T-helper 22 cell (primary cell): ENCODE measurements around the gene KCNJ6.

Source experiments
- DNase-seq: peaks from one replicate; pipeline ENCODE4 v3.0.0-alpha.2; 2020; ENCODE audit warnings: low read depth

KCNJ6 gene

DNA sequence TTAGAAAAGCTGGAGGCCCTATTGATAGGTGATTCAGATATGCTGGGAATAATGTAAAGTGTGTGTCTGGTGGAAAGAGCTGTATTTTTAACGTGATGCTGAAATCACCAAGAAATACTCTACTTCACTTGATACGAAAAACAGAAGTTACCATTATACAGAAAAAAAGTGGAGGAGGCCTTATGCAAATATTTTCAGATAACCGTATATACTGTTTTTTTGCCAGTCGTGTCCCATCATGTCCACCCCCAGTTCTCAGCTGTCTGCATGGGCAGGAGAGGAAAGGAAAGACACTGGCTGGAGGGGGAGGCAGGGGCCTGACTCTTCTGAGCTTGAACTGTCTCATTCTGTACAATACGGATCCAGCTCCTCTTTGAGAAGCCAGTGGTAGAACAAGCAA, 51.1 kb downstream of the KCNJ6 start:
- DNase-seq, result no peak

DNA sequence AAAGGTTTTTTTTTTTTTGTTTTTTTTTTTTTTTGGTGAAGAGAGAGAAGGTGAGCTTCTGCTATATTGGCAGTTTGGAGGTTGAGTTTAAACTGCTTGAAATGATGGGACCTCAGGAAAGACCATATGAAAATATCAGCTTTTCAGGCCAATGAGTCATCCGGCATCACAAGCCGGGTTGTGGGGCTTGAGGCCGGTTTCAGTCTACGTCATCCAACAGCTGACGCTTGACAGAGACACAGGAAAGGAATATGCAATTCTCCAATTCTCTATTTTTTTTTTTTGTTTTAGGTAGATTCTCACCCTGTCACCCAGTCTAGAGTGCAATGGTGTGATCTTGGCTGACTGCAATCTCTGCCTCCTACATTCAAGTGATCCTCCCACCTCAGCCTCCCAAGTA, 52.4 kb downstream of the KCNJ6 start:
- no peak for DNase-seq

DNA sequence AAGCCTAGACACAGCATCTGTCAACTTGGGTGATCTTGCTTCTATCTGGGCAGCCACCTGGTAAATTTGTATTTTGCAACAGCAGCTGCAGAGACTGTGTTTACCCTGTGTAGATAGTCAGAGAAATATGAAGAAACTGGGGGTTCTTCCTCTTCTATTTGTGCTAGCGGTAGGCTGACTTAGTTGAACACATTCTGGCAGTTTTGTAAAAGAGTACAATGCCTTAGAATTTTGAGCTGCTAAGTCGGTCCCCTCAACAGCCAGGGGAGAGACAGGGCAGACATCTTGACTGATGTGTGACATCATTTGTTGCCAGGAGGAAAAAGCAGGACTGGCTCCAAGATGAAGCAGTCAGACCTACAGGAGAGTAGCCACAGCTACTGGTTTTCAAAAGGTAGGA, 53.7 kb downstream of the KCNJ6 start:
- DNase-seq, result no peak

DNA sequence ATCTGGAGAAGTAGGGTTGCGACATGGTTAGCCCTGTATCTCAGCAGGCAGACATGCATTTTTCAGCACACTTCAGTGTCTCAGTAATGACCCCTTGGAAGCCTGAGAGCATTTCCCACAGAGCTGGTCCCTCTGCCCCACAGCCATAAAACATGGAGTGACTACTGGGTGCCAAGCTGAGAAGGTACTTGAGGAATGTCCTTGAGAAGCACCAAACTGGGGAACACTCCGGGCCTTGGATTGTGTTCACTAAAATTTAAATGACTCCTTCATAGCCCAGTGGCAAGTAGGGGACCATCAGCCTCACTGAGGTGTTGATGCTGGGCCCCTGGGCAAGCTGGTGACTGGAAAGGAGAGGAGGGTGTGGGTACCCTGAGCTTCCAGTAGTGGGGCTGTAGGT, 54.7 kb downstream of the KCNJ6 start:
- DNase-seq, result no peak

DNA sequence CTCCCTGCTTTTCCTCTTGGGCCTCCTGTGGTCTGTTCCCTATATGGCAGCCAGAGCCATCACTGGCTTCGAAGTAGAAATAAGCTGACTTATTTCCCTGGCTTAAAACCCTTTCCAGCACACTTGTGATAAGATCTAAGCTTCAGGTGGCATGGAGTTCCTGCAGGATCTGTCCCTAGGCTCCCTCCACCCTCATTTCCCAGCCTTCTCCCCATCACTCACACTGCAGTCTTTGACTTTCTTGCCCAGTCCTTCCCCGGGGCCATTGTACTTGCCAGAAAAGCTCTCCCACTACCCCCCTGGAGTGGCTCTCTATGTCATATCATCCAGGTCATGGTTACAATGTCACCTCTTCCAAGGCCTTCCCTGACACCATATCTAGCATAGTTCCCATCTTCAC, 55.8 kb downstream of the KCNJ6 start:
- no peak for DNase-seq

DNA sequence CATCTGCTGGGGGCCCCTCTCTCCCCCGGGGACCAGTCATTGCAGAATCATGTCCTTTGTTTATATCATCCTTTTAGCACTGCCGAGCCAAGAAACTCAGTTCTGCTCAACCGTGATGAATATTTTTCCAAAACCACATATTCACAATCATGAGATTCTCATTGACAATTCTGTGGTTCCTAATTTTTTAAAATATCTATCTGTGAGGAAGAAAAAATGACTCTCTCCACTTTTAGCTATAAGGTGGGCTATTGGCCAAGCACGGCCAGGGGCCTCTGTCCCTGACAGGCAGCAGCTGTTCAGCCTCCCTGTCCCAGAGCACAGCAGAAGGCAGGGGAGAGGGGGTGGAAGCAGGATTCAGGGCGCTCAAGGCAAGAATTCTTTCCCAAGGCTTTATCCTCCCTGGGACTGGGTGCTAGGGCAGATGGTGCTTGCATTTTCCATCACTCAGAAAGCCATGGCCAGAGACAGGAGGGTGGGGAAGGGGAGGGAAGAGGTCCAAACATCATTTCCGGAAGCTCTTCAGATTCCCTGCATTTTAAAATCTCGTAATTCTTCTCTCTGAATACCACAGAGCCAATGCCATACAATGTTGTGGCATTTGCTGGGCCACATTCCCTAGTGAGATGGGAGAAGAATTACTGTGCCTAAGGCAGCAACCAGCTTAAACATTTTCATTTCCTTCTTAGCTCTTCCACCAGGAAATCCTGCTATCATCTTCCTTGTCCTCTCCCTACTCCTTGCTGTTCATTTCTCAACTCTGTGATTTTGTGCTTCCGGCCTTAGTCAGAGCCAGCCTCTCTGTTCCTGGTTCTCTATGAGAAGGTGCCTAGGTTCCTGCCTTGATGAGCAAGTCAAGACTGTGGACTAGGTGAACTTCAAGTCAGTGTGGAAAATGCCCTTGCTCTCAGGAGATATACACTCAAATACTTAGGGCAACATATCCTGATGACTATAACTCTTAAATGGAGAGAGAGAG, 60.3 kb downstream of the KCNJ6 start:
- DNase-seq, result no peak

DNA sequence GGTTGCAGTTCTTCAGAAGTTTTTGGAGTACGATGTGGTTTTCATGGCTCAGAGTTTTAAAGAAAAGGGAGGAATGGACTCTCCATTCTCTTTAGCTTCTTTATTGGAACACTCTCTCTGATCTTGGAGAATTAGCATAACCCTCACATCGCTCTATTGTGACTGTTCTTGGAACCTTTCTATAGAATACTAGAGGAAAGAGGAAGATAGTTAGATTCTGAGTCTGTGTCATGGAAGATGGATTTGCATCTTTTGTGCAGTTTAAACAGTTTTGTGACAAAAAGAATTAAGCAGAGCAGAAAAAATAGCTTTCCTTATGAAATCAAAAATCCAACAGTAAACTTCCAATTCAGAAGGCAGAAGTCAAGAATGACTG, 61.0 kb downstream of the KCNJ6 start:
- DNase-seq, result no peak

DNA sequence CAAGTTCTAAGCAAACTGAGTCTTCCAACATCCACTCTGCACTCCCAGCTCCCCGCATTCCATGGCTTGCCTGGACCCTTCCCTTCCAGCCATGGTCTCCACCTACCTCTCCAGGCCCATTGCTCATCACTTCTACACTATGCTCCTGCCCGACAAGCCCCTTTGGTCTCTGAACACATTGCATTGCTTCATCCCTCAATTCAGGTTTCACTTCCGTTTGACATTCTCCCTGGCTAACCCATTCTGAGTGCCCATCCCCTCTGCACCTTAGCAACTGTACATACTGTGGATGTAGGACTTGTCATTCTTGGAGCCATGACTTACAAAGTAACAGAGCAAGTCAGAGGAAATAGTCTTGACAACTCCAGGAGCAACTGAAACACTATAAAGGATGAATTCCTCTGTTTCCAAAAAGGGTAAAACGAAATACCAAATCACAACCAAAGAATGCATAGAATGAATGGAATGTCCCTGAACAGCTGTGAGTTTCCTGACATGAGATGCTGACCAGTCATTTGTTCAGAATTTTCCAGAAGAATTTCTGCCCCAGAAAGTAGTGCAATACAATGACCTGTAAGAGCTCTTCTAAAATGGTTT, 66.7 kb downstream of the KCNJ6 start:
- no peak for DNase-seq

DNA sequence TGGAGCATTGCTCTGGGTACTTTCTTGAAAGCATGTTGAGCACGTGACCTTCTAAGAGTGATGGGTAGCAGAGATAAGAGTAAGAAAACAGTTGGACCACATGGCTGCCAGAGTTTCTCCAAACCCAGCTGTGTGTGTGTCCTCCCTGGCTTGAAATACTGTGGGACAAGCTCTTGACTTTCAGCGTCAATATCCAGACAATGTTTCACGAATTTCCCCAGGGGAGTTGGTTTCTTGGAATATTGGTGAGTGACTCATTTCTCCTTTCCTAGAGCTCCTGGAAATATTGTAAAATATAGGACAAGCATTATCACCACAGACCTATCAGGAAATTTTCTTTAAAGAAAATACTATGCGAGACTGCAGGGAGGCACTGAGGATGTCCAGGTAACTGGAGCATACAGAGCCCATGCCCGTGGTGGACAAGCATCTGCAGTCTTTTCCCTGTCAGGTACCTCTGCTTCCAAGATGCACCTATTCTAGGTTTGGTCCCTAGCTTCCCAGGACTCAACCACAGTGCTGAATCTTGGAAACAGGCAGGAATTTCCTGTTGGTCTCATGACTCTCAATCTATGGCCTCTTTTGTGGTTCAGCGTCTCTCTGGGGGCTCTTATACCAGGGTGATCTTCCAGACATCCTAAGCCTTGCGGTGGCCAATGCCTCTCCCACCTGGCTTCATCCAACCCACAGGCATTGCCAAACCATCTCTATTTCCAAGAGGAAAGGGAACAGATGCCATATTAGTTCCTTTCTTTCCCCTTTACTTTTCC, 67.4 kb downstream of the KCNJ6 start:
- DNase-seq, result no peak

DNA sequence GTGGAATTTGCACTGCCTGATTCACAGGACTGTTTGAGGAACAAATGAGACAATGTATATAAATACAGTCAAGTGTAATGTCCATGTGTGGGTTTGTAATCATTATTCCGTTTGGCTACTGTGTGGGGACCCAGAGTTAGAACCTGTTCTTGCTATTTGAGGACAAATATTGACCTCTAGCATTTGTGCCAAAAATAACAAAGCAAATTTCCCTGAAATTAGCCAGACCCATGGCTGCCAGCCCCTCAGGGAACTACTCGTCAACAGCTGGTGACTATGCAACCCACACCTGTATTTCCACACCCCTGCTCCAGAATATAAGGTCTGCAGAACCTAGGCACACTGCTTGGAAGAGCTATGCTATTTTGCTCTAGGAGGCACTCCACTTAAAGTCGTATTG, 70.7 kb downstream of the KCNJ6 start:
- DNase-seq, result no peak

DNA sequence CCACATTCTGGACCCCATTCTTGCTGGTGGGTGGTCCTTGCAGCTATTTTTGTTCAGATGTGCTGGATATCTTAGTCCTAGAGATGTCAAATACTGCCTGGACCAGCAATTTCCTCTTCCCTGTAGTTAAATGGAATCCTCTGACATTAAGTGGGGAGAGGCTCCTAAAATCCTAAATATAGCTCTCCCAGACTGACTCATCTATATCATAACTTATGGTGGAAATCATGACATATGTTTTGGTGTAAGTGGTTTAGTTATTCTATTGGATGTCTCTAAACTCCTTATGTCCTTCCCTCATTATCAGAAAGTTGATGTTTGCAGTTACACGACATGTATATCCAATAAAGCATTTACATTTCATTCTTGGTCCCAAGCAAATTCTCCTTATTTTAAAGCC, 73.1 kb downstream of the KCNJ6 start:
- DNase-seq, result no peak

DNA sequence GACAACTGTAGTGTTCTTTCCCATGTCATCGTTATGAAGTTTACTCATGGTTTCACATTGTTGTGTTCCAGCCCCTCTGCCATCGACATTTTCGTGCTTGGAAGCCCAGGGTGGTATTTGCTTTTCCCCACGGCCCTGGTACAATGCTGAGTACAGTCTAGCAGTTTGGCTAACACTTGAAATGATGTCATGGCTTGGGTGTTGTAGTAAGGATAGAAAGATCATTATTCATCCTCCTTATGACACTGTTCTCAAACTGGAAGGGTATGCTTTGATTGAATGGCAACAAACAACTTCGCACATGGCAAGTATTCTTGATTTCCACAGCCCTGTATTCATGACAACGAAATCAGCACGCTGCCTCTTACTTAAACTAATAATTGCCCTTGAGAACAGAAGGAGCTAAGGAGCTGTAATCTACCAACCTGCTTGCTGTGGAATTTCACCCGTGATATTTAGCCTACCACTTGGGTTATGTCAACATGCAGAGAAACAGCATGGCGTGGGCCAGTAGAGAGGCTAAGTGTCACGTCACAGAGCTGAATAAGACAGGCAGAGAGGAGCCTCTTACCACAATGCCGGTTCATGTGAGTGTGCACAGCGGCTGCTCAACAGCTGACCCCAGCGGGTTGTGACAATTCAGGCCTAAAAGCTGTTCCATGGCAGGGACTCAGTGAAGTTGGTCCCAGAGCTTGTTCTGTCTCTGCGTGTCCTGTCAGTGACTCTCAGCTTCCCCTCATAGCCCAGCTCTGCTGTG, 73.9 kb downstream of the KCNJ6 start:
- DNase-seq, result no peak

DNA sequence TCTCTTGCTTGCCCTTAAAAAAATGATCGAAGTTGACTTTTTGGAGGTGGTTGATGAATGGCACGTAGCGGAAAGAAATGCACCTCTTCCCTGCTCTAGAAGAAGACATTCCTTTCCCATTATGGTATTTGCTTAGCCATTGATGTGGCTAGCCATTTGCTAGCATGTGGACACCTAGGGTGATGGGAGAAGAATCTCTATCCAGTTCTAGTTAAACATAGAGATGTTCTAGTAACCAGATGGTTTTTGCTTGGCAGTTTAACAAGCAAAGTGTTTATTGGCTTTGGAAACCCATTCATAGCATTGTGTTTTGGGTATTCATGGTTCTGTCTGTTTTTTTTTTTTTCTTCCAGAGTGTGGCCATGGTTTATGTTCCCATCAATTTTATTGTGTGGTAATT, 78.9 kb downstream of the KCNJ6 start:
- DNase-seq, result no peak

DNA sequence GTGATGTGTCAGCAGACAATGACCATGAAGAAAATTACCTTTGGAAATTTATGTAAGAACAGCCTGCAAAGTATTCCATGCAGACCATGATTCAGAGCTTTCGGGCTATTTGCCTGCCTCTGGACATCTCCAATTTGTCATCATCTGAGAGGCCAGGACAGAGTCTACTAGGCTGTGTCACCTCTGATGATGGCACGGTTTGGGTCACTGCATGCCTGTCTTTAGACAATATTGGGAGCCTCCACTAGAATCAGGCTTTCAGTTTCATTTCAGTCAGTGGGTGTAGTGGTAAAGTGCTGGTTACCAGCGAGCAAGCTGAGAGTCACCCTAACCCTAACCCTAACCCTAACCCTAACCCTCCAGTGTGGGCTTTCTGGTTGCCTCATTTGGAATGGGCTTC, 80.8 kb downstream of the KCNJ6 start:
- no peak for DNase-seq

DNA sequence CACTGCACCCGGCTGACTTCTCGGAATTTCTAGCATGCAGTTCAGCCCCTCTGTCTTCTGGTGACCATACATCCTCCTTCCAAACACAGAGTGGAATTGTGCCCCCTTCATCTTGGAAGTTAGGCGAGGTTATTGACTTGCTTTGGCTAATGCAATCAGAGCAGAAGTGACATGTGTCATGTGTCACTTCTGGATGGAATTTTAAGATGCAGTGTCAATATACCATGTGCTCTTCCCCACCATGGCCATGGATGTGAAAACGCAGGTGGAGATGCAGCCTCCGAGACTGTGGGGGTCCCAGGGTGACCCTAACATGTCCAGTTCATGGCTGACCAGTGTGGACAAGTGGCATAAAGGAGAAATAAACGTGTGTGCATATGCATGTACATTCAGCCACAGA, 83.0 kb downstream of the KCNJ6 start:
- no peak for DNase-seq

DNA sequence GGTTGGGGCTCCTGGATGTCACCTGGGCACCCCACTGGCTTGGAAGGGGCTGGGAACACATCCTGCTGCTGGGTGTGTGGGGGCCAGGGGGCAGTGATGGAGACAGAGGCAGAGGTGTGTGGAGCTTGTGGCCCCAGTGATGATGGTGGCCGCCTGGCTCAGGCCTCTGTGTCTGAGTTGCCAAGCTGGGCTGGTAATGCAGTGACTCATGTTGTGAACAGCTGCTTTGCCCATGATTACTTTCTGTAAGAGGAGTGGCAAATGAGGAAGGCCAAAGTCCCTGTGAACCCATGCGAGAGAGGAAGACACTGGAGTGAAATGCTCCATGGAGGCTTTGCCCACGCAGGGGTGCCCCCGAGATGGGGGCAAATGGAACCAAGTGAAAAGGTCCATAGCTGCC, 86.8 kb downstream of the KCNJ6 start:
- DNase-seq, result no peak

DNA sequence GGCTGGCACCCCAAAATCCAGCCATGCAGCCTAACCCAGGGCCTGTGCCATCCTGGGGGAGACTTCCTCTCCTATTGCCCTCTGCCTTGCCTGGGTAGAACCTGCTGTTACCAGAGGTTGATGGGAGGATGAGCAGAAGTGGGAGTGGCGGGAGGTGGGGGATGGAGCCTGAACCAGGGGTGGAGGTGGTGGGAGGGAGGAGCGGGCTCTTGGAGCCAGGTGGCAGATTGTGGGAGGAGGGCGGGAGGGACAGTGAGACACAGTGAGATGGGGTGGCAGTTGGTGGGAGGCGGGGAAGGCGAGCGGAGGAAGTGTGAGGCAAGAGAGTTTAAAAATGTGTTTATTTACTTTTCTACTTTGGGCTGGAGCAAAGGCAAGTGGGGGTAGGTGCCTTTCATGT, 87.3 kb downstream of the KCNJ6 start:
- no peak for DNase-seq

DNA sequence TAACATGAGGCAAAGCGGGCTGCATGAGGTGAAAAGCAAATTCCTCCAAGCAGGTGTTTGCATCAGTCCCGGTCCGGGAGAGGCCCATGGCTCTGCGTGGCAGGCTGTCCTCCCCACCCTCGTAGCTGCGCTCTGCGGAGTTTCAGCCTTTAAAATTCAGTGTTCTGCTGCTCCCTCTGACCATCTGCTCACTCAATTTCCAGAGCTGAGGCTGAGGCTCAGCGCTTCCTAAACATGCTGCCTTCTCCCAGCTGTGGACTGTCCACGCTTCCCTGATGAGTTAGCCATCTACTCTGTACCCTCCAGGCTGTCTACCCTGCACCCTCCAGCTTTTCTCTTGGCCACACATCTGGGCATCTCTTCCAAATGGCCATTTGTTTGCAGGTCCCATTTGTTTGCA, 87.7 kb downstream of the KCNJ6 start:
- DNase-seq, result no peak

DNA sequence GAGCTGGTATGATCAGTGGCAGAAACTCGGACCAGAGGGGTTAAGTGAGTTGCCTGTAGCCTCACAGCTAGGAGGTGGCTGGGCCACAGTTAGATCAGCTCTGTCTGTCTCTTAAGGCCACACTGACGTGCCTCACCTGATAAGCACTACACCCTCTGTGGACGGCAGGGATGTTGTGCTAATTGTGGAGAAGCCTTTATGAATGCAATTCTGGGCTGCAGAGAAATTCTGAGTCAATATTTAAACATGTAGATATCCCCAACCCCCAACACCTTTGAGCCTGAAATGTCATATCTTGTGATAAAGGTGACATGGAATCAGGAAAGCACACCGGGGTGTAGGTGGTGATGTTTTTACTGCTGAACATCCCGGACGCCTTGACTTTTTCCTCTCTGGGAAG, 88.3 kb downstream of the KCNJ6 start:
- DNase-seq, result no peak

DNA sequence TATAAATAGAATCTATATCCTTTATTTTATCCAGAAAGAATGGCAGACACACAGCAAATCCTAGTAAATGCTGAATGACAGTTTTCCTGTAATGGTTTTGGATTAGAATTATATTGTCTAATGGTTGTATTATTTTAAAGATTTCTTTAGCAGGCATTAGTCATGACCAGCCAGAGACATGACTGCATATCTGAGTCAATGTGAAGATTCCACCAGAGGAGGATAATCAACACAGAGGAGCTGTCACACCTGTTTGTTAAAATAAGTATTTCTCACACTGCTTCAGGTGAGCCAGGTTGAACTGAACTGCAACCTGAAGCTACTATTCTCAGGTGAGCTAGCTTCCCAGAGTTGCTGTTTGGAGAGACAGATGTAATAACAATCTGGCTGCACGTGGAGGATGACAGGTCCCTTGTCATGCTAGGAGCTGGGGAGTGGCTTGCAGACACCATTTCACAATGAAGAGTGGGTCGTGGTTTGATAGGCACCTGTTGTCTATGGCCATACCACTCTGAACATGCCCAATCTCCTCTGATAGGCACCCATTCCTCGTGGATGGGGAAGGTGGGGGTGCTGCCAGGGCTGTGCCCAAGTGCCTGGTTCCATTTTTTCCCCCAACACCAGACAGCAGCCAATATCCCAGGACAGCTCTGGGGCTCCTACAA, 94.3 kb downstream of the KCNJ6 start:
- no peak for DNase-seq

DNA sequence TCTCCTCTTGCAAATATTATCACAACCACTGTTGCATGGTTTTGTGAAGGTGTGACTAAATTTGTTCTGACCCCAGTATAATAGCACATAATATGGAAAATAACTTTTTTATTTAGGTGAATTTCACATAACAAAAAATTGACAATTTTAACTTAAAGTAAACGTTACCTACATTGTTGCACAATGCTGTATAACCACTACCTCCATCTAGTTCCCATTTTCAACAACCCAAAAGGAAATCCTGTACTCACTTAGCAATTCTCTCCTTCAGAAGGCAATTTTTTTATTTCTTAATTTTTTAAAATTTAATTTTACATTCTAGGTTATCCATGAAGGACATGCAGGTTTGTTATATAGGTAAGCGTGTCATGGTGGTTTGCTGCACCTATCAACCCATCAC, 95.2 kb downstream of the KCNJ6 start:
- DNase-seq, result no peak

DNA sequence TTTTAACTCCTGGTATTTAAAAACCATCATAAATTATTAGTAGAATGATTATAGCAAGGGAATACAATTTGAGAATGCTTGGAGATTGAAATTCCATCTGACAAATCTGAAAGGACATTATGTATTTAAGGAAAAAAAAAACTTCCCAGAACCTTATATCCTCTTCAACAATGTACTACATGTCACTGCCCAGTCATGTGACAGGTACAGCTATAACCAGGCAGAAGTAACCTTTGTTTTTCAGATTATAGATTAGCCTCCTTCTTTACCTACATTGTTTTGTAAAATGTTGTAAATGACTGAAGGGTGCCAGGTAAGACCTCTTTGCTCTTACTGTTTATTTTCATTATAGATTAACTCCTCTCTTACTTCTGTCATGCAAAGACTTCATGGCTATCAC, 96.9 kb downstream of the KCNJ6 start:
- DNase-seq, result no peak
